Mucosa of descending colon (tissue), 3 donors: ENCODE data around the gene SORBS1. TPM values are rescaled to one million over a fixed set of nuclear protein-coding genes. Genes with fewer than 3 reads are reported as not detected.

Source experiments
- ATAC-seq: fragments of 200-7000 bp; cut with Tn5 transposase; one replicate; pipeline ENCODE4 v1.9.1; 2020; ENCODE audit warnings: mild to moderate bottlenecking, moderate library complexity
- DNase-seq, 3 donors: peaks; one replicate each; pipeline ENCODE4 v3.0.0-alpha.2; 2020
- H3K36me3 ChIP-seq: fragments of 200-600 bp; one replicate; pipeline ENCODE4 v1.8.0; 2021; ENCODE audit warnings: low read depth, mild to moderate bottlenecking
- H3K4me1 ChIP-seq: fragments of 200-600 bp; one replicate; pipeline ENCODE4 v1.8.0; 2021; ENCODE audit warnings: low read depth, mild to moderate bottlenecking
- H3K4me3 ChIP-seq: fragments of 200-600 bp; one replicate; pipeline ENCODE4 v1.8.0; 2021; ENCODE audit warnings: mild to moderate bottlenecking
- H3K9me3 ChIP-seq: fragments of 200-600 bp; one replicate; pipeline ENCODE4 v1.8.0; 2021; ENCODE audit warnings: mild to moderate bottlenecking
- intact Hi-C, 2 donors: fragments of 100-400 bp; cut with DNase I in 1 of 2; cut with micrococcal nuclease in 1 of 2; formaldehyde crosslinking; loops; one replicate each; pipeline versions ENCODE4 v1.11.0 to v1.11.1; 2022; cut with DNase I, micrococcal nuclease
- total RNA-seq, 3 donors: library from RNA; stranded (reverse); fragmentation: NEBNext Ultra II Directional in 2 of 3; extraction: Animal tissue kit (Norgen Biotek cat#: 25700) in 2 of 3; gene quantifications; one replicate each; pipeline versions ENCODE4 v1.2.1 to v1.2.4, GENCODE V29; 2021 to 2023
- TF ChIP-seq, protein P1 (sequence below): fragments of 200-600 bp; IDR thresholded peaks from one replicate; pipeline ENCODE4 v1.8.0; 2022; ENCODE audit warnings: antibody characterized with exemption, mild to moderate bottlenecking
- donor health status: DM: no; HTN: no; CAD: no; lungs with moderate emphysema.
- donor health status: DM: no; HTN: no; CAD: no.
- donor health status: DM: no; HTN: yes; CAD: no.

SORBS1 gene
- total RNA-seq, 3 donors from 2014 or later = 48.9 to 699 (median 99.3) TPM

DNA sequence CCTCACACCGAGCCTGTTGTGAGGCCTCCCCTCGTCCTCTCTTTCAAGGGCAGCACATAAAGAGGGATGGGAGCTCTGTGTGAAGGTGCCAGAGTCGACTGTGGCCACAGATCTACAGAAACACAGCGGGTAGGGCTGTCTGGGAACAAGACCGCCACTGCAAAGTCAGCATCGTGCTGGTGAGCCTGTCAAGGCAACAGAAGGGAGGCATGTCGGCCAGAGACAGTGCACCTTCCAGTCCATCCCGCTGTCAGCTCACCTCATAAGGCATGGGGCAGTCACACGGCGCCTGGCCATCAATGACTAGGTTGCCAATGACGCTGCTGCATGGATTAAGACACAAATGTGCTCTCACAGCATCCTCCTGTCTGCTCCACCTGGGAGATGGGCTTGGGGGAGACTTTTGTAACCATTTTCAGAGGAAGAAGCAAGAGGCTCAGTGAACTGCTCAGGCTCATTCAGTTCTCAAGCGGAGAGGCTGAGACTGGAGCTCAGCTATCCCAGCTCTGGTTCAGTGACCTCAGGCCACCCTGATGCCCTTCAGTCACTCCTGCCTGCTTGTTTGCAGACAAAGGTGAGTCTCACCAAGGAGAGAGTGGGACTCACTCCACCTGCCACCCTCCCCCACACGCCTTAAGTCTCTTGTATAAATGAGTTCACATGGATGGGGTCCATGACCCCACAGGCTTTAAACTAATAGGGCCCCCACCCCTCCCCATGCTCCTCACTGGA is 125.5 kb downstream of the SORBS1 start:
- no peaks in the 10 kb centered on the region for H3K4me1 ChIP-seq
- ATAC-seq (no peak), DNase-seq (no peak)
- no peaks in the 10 kb centered on the region for H3K9me3 ChIP-seq
- no peak overlapping the region for H3K4me3 ChIP-seq
- intact Hi-C loops = loop anchor here in 1 of 2 donors (10.0 kb wide), 1 partner anchor 169 kb away; no protein-coding TSS in a partner anchor
- H3K36me3 ChIP-seq = no peaks in the 10 kb centered on the region
- TF ChIP-seq, protein P1, sequence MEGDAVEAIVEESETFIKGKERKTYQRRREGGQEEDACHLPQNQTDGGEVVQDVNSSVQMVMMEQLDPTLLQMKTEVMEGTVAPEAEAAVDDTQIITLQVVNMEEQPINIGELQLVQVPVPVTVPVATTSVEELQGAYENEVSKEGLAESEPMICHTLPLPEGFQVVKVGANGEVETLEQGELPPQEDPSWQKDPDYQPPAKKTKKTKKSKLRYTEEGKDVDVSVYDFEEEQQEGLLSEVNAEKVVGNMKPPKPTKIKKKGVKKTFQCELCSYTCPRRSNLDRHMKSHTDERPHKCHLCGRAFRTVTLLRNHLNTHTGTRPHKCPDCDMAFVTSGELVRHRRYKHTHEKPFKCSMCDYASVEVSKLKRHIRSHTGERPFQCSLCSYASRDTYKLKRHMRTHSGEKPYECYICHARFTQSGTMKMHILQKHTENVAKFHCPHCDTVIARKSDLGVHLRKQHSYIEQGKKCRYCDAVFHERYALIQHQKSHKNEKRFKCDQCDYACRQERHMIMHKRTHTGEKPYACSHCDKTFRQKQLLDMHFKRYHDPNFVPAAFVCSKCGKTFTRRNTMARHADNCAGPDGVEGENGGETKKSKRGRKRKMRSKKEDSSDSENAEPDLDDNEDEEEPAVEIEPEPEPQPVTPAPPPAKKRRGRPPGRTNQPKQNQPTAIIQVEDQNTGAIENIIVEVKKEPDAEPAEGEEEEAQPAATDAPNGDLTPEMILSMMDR = no peak

DNA sequence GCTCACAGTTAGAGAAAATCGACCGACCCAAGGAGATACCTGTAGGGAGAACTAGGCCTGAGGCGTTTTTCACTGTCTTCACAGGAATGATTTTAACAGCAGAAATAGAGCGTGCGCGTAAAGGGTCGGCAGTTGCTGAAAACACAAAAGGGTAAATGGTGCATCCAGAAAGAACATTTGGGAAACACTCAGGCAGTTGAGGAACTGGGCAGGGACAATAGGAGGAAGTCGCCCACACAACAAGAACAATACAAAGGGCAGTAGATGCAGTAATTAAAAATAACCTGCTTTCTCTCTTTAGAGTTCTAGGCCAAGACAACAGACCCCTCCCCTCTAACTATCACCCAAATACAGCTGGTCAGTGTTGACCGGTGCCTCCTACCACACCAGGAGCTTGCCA is 126.6 kb downstream of the SORBS1 start:
- Histone ChIP-seq H3K4me1 (peaks cover 6% of the 10 kb centered on the region), H3K4me3 (no peak overlapping the region), H3K9me3 (no peaks in the 10 kb centered on the region), H3K36me3 (no peaks in the 10 kb centered on the region)
- intact Hi-C loops = loop anchor here in 1 of 2 donors (10.0 kb wide), 1 partner anchor 170 kb away; no protein-coding TSS in a partner anchor
- TF ChIP-seq, protein P1 = no peak
- no peak for DNase-seq
- no peak for ATAC-seq

DNA sequence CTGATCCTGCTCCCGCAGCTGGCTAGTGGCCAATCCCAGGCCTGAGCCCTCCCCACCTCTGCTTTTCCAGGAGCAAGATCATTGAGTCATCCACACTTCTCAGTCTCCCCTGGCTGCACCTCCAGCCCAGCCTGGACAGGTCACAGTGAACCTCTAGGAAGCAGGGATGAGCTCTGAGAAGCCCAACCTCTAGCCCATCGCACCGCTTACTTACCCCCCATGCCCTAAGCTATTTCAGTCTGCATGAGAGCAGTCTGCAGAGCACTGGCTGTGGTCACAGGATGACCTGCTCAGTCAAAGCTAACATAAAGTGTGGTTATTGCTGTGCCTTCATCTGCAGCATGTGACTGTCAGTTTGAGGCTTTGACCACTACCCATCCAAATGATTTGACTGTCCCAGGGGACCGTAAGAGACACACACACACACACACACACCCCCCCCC is 129.2 kb downstream of the SORBS1 start:
- Histone ChIP-seq H3K9me3 (no peaks in the 10 kb centered on the region), H3K4me1 (peaks cover 11% of the 10 kb centered on the region), H3K36me3 (no peaks in the 10 kb centered on the region), H3K4me3 (no peak overlapping the region)
- no peak for DNase-seq
- TF ChIP-seq, protein P1 = no peak
- intact Hi-C loops = loop anchor here (2.0 to 10.0 kb wide), 2 partner anchors 169 to 173 kb away; no protein-coding TSS in a partner anchor
- ATAC-seq = no peak

DNA sequence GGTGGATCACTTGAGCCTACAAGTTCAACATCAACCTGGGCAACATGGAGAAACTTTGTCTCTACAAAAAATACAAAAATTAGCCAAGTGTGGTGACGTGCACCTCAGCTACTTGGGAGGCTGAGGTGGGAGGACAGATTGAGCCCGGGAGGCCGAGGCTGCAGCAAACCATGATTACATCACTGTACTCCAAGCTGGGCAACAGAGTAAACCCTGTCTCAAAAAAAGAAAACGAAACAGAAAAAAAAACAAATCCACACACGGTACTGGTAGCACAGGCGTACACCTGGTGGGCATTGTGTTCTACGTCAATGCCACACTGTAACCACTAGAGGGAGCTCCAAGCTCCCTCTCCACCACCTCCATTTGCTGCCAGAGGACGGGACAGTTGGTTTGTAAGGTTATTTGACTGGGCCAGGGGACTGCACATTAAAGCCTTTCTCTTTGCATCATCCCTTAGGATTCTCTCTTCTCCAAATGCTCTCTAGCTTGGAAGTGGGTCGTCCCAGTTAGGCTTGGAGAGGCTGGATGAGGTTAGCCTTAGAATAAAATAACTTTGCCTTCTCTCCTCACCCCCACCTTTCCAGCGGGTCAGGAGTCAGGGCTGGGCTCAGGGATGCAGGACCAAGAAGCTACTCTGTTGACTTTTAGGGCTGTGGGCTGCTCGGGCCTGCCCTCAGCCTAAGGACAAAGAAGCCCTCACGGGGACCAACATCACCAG is 130.8 kb downstream of the SORBS1 start:
- Histone ChIP-seq H3K4me3 (no peak overlapping the region), H3K36me3 (no peaks in the 10 kb centered on the region), H3K4me1 (peaks cover 11% of the 10 kb centered on the region), H3K9me3 (no peaks in the 10 kb centered on the region)
- intact Hi-C loops = loop anchor here (2.0 to 10.0 kb wide), 2 partner anchors 170 to 174 kb away; no protein-coding TSS in a partner anchor
- DNase-seq (peak in 1 of 3 donors; percentile 58), ATAC-seq (peak; percentile 92)
- TF ChIP-seq, protein P1 = peak; percentile 88

DNA sequence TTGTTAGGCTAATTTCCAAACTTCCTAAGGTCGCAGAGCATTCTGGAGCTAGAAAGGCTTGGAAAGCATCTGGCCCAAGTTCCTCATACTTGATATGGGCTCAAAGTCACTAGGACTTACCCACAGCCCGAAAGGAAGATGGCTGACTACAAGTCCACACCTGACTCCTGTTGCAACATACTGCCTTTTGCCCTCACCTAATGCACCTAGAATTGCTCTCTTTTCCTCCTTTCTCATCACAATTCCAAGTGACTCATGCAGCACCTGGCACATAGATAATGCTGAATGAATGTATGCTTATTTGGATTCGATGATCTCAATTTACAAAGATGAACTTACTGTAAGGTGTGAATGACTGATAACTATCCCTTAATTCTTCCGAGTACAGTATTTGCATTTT is 131.5 kb downstream of the SORBS1 start:
- ATAC-seq (peak; percentile 84), DNase-seq (no peak)
- Histone ChIP-seq H3K4me1 (peaks cover 11% of the 10 kb centered on the region), H3K9me3 (no peaks in the 10 kb centered on the region), H3K36me3 (no peaks in the 10 kb centered on the region), H3K4me3 (no peak overlapping the region)
- TF ChIP-seq, protein P1 = no peak
- intact Hi-C loops = loop anchor here (2.0 to 10.0 kb wide), 2 partner anchors 171 to 175 kb away; no protein-coding TSS in a partner anchor
